H1 (cell line): ENCODE data around the gene GRIA3. TPM values are rescaled to one million over a fixed set of nuclear protein-coding genes. Genes with fewer than 3 reads are reported as not detected.

Experiments used
- CTCF ChIA-PET: fragments of 300-600 bp; sonication (Branson Sonifier 250); formaldehyde crosslinking; loops from one replicate; lab custom pipeline; 2021; ENCODE audit not compliant: partially characterized antibody; lab: Charles Lee
- POLR2A ChIA-PET: fragments of 300-600 bp; sonication (Branson Sonifier 250); formaldehyde crosslinking; loops from one replicate; lab custom pipeline; 2021; ENCODE audit warnings: inconsistent platforms; ENCODE audit not compliant: partially characterized antibody; lab: Charles Lee
- DNase-seq, 2 experiments: peaks; one replicate each; pipeline versions ENCODE4 v3.0.0 to v3.0.0-alpha.2; 2010 to 2022; ENCODE audit warnings: low spot score in 2 of 2, low read depth in 1 of 2, mixed read lengths in 1 of 2
- FAIRE-seq: peaks from 2 replicates; lab custom pipeline; 2011; peaks lifted over from hg19 to GRCh38; lab: Jason Lieb, UNC
- H2AFZ ChIP-seq: 2 replicates; pipeline ENCODE4 v1.8.1; 2012; ENCODE audit warnings: low read length, inconsistent platforms
- H2AK5ac ChIP-seq: 2 replicates; pipeline ENCODE4 v1.6.1; 2013; ENCODE audit warnings: low read depth, low read length
- H2BK120ac ChIP-seq: replicated peaks from 2 replicates; pipeline ENCODE3; 2013; ENCODE audit warnings: low read depth, low read length, inconsistent platforms
- H2BK12ac ChIP-seq: 2 replicates; pipeline ENCODE4 v1.6.1; 2013; ENCODE audit warnings: low read depth, low read length
- H2BK15ac ChIP-seq: 2 replicates; pipeline ENCODE4 v1.6.1; 2013; ENCODE audit warnings: low read length
- H2BK20ac ChIP-seq: 2 replicates; pipeline ENCODE4 v1.6.1; 2013; ENCODE audit warnings: low read length
- H2BK5ac ChIP-seq: 2 replicates; pipeline ENCODE4 v1.6.1; 2013; ENCODE audit warnings: low read depth, low read length
- H3K14ac ChIP-seq: 2 replicates; pipeline ENCODE4 v1.6.1; 2013; ENCODE audit warnings: inconsistent platforms; ENCODE audit not compliant: insufficient read length
- H3K18ac ChIP-seq: 2 replicates; pipeline ENCODE4 v1.6.1; 2013; ENCODE audit warnings: low read length; ENCODE audit errors: extremely low read depth
- H3K23ac ChIP-seq: 2 replicates; pipeline ENCODE4 v1.6.1; 2013; ENCODE audit warnings: inconsistent platforms; ENCODE audit not compliant: insufficient read length
- H3K23me2 ChIP-seq: 2 replicates; pipeline ENCODE4 v1.6.1; 2013; ENCODE audit warnings: low read depth, low read length
- H3K27ac ChIP-seq: 2 replicates; pipeline ENCODE4 v1.6.1; 2011; ENCODE audit warnings: low read depth, low read length, inconsistent platforms
- H3K27me3 ChIP-seq, 4 experiments: replicated peaks in 1 of 4; 1 replicate in 1 of 4; 2 replicates in 3 of 4; pipeline versions ENCODE4 v1.6.1 to v1.8.1; 2011 to 2013; ENCODE audit warnings: low read length in 3 of 4, mild to moderate bottlenecking in 3 of 4, inconsistent platforms in 2 of 4, mixed read lengths in 2 of 4, moderate library complexity in 1 of 4; ENCODE audit not compliant: control insufficient read depth in 3 of 4, insufficient read depth in 3 of 4; ENCODE audit errors: extremely low read depth in 1 of 4
- H3K36me3 ChIP-seq, 4 experiments: 2 replicates each; pipeline versions ENCODE4 v1.6.1 to v1.8.1; 2011 to 2013; ENCODE audit warnings: mild to moderate bottlenecking in 4 of 4, low read length in 3 of 4, moderate library complexity in 2 of 4, control low read depth in 1 of 4, inconsistent platforms in 1 of 4; ENCODE audit not compliant: insufficient read depth in 4 of 4, control insufficient read depth in 2 of 4
- H3K4ac ChIP-seq: replicated peaks from 2 replicates; pipeline ENCODE3; 2013; ENCODE audit warnings: low read length, low read depth, mixed read lengths, inconsistent platforms; ENCODE audit not compliant: insufficient read length
- H3K4me1 ChIP-seq, 4 experiments: replicated peaks in 1 of 4; 1 replicate in 1 of 4; 2 replicates in 3 of 4; pipeline versions ENCODE4 v1.6.1 to v1.8.1; 2011 to 2013; ENCODE audit warnings: low read length in 3 of 4, inconsistent platforms in 2 of 4, mixed read lengths in 1 of 4; ENCODE audit not compliant: insufficient read depth in 4 of 4, control insufficient read depth in 3 of 4
- H3K4me2 ChIP-seq, 2 experiments: 2 replicates each; pipeline versions ENCODE4 v1.6.1 to v1.8.1; 2011 to 2013; ENCODE audit warnings: low read depth in 2 of 2, low read length in 2 of 2, control low read depth in 1 of 2, inconsistent platforms in 1 of 2, mild to moderate bottlenecking in 1 of 2; ENCODE audit not compliant: insufficient read depth in 1 of 2
- H3K4me3 ChIP-seq, 4 experiments: fragments of 200-600, 300-600 bp in 1 of 4; sonication (generic), shearing (Covaris generic), sonication (Bioruptor Twin) in 1 of 4; 2 replicates each; pipeline versions ENCODE4 v1.5.1 to v1.8.1; 2011 to 2016; ENCODE audit warnings: low read length in 4 of 4, low read depth in 3 of 4, control low read depth in 2 of 4, inconsistent platforms in 2 of 4, mild to moderate bottlenecking in 2 of 4, mixed read lengths in 1 of 4, moderate library complexity in 1 of 4; ENCODE audit not compliant: insufficient read depth in 2 of 4; ENCODE audit errors: extremely low read depth in 1 of 4
- H3K56ac ChIP-seq: replicated peaks from 2 replicates; pipeline ENCODE3; 2013; ENCODE audit warnings: low read depth, mild to moderate bottlenecking, mixed read lengths, low read length, inconsistent platforms; ENCODE audit not compliant: insufficient read length
- H3K79me1 ChIP-seq: 2 replicates; pipeline ENCODE4 v1.6.1; 2013; ENCODE audit warnings: low read depth, low read length, control low read depth
- H3K79me2 ChIP-seq, 2 experiments: 2 replicates each; pipeline versions ENCODE4 v1.6.1 to v1.8.1; 2012 to 2013; ENCODE audit warnings: low read length in 2 of 2, mild to moderate bottlenecking in 2 of 2, inconsistent platforms in 1 of 2; ENCODE audit not compliant: insufficient read depth in 2 of 2, control insufficient read depth in 1 of 2
- H3K9ac ChIP-seq, 4 experiments: replicated peaks in 1 of 4; 1 replicate in 1 of 4; 2 replicates in 3 of 4; pipeline versions ENCODE4 v1.6.1 to v1.8.1; 2011 to 2013; ENCODE audit warnings: low read depth in 3 of 4, low read length in 3 of 4, control low read depth in 2 of 4, mild to moderate bottlenecking in 2 of 4, moderate library complexity in 2 of 4, inconsistent platforms in 1 of 4; ENCODE audit errors: extremely low read depth in 1 of 4
- H3K9me3 ChIP-seq, 2 experiments: 2 replicates each; pipeline versions ENCODE4 v1.6.1 to v1.8.1; 2012 to 2013; ENCODE audit warnings: mild to moderate bottlenecking in 2 of 2, moderate library complexity in 2 of 2, control low read depth in 1 of 2, inconsistent platforms in 1 of 2, low read depth in 1 of 2, low read length in 1 of 2, mixed read lengths in 1 of 2; ENCODE audit not compliant: insufficient read depth in 2 of 2
- H4K20me1 ChIP-seq, 2 experiments: replicated peaks in 1 of 2; 2 replicates each; pipeline versions ENCODE3 to v1.8.1; 2011 to 2013; ENCODE audit warnings: inconsistent platforms in 2 of 2, low read length in 2 of 2, mild to moderate bottlenecking in 1 of 2; ENCODE audit not compliant: insufficient read depth in 2 of 2, control insufficient read depth in 1 of 2
- H4K5ac ChIP-seq: 2 replicates; pipeline ENCODE4 v1.6.1; 2013; ENCODE audit warnings: low read length, low read depth, mixed read lengths, inconsistent platforms; ENCODE audit not compliant: insufficient read length
- H4K8ac ChIP-seq: 2 replicates; pipeline ENCODE4 v1.8.0; 2013; ENCODE audit warnings: mild to moderate bottlenecking, moderate library complexity, low read length, inconsistent platforms; ENCODE audit not compliant: insufficient read depth; ENCODE audit errors: extremely low read depth
- H4K91ac ChIP-seq: replicated peaks from 2 replicates; pipeline ENCODE3; 2013; ENCODE audit warnings: low read length, mixed read lengths, inconsistent platforms; ENCODE audit not compliant: insufficient read length
- CEBPB ChIP-seq: IDR thresholded peaks from 2 replicates; pipeline ENCODE4 v1.6.1; 2012; ENCODE audit warnings: low read depth, low read length
- TEAD4 ChIP-seq: IDR thresholded peaks from 2 replicates; pipeline ENCODE4 v1.6.1; 2012; ENCODE audit warnings: low read depth, low read length, inconsistent platforms, mixed read lengths
- WGBS, 2 experiments: shearing (Covaris generic) in 1 of 2; methylation state at CpG; one replicate each; pipeline versions ENCODE4 v1.1.6 to v1.1.7; 2013 to 2015; ENCODE audit warnings: low lambda C conversion rate in 2 of 2, mixed read lengths in 2 of 2, inconsistent platforms in 1 of 2, low coverage in 1 of 2, missing lambda C conversion rate in 1 of 2; ENCODE audit not compliant: insufficient replicate concordance in 2 of 2, insufficient coverage in 1 of 2, insufficient read length in 1 of 2; ENCODE audit errors: extremely low coverage in 1 of 2, missing lambda C conversion rate in 1 of 2; 5-methylcytosine and 5-hydroxymethylcytosine counted together
- polyA plus RNA-seq, 7 experiments: library from polyadenylated mRNA; depleted of rRNA in 3 of 7; stranded (reverse) in 5 of 7; unstranded in 2 of 7; fragments of >200 nt in 5 of 7; fragments of 200-250 nt in 2 of 7; gene quantifications; 1 replicate in 5 of 7; 2 replicates in 1 of 7; 4 replicates in 1 of 7; pipeline versions ENCODE4 v1.2.1 to v1.2.3, GENCODE V29; 2011 to 2013; ENCODE audit warnings: missing spikeins in 2 of 7, mixed read lengths in 2 of 7
- total RNA-seq: library from RNA; stranded (reverse); fragmentation: NEBNext Ultra II Directional; extraction: Animal tissue kit (Norgen Biotek cat#: 25700); gene quantifications from 2 replicates; pipeline ENCODE4 v1.2.1, GENCODE V29; 2021

The GRIA3 gene
- total and polyA plus RNA-seq, 2 of the 8 experiments (the other 6 are each of a cell fraction or from before 2014, with no cell fraction given): 2.6 to 3.0 TPM

DNA sequence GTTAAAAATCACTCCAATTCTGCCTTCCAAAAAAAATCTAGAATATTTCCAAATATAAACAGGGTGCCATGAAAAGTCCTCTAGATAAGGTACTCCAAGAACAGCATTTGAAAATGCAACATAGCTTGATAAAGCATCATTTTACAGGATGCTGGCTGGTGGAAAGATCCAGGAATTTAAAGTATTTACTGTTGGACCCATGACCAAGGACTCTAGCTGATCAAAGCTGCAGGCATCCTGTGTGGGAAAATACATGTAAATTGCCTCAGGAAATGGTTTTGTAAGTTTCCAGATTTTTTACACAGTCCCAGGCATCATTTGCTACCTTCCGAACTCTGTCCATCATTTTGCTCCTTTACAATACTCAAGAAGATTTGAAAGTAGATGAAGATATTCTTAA, 164.4 kb downstream of the GRIA3 start:
- no peaks in the 10 kb centered on the region for H3K23me2 ChIP-seq
- no peak overlapping the region for H3K4ac ChIP-seq
- no peak overlapping the region for H3K23ac ChIP-seq
- ChIA-PET POLR2A (no interaction called here), CTCF (interaction anchor here (0.6 kb wide), 1 partner anchor 265 kb away, joined by 3 read pairs; no protein-coding TSS in a partner anchor)
- H2BK12ac ChIP-seq: no peak overlapping the region
- no peaks in the 10 kb centered on the region for H4K20me1 ChIP-seq
- no peak overlapping the region for H2BK120ac ChIP-seq
- H3K27ac ChIP-seq: no peak overlapping the region; the same call in 1 of the 2 replicates
- FAIRE-seq: peak; percentile 72
- no peak overlapping the region for H4K5ac ChIP-seq
- H3K9ac ChIP-seq: no peak overlapping the region
- H3K36me3 ChIP-seq: no peaks in the 10 kb centered on the region
- 71% methylated on average over 1 of the region's 1 CpG; no CpG with 5 or more reads in 1 of the 2 experiments for WGBS, 2 experiments
- no peak for DNase-seq
- H2BK5ac ChIP-seq: no peak overlapping the region
- no peak overlapping the region for H3K4me3 ChIP-seq
- no peak overlapping the region for H2AFZ ChIP-seq
- no peak overlapping the region for H4K91ac ChIP-seq
- H3K9me3 ChIP-seq: no peaks in the 10 kb centered on the region
- no peak overlapping the region for H2AK5ac ChIP-seq
- no peak overlapping the region for H4K8ac ChIP-seq
- peaks cover 0 to 2% (median 0%) of the 10 kb centered on the region in 4 experiments; a peak in 2 of 7 replicates for H3K4me1 ChIP-seq
- H3K4me2 ChIP-seq: no peak overlapping the region
- no peak overlapping the region for H3K18ac ChIP-seq
- TF ChIP-seq CEBPB (no peak), TEAD4 (peak; percentile 42; the same call in 1 of the 2 replicates)
- TF ChIP-seq, all 59 proteins: peak for 1
- H3K56ac ChIP-seq: no peak overlapping the region
- H2BK20ac ChIP-seq: no peak overlapping the region
- H3K14ac ChIP-seq: no peak overlapping the region
- H3K27me3 ChIP-seq: no peaks in the 10 kb centered on the region
- no peaks in the 10 kb centered on the region for H3K79me1 ChIP-seq
- no peaks in the 10 kb centered on the region for H3K79me2 ChIP-seq
- H2BK15ac ChIP-seq: no peak overlapping the region
